ENCODE measurements around the gene RANBP10.

GRCh38 chr16:67855789-67856188 lies 49.4 kb upstream of the RANBP10 start:
- TF ChIP-seq CTCF (IDR thresholded peaks at IDR 0.05): no peak
- no peak for TF ChIP-seq ZFX (IDR thresholded peaks at IDR 0.05; ENCODE audit: borderline replicate concordance)

Measured in 22Rv1 (cell line).